IPS DF 4.7 (cell line): ENCODE data around the gene BCDIN3D.
"Not testable (repeated sequence)": the region's sequence is repeated elsewhere in the genome, so short reads cannot be mapped to it uniquely, and the experiment has no call there.

ENCODE experiments used
- DNase-seq: peaks from one replicate; pipeline ENCODE4 v3.0.0-alpha.2; 2013; ENCODE audit warnings: low spot score; ENCODE audit errors: extremely low read depth

The BCDIN3D gene

DNA sequence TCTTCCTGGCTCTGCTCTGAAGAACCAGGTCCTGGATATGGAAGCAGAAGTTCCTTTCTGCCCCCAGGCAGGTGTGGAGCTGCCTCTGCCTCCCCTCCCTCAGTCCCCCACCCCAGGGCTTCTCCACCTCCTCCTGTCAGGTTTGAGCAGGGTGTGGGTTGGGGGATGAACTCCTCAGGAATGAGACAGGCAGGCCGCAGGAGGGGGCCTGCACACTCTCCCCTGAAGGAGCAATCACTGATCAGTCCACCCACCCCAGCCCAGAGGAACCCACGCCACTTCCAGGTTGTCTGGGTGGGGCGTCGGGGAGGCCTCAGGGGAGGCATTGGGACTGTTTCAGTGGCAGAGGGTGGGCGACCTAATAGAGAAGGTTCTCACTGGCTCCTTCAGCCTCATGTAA is 34.2 kb upstream of the BCDIN3D start:
- no peak for DNase-seq

DNA sequence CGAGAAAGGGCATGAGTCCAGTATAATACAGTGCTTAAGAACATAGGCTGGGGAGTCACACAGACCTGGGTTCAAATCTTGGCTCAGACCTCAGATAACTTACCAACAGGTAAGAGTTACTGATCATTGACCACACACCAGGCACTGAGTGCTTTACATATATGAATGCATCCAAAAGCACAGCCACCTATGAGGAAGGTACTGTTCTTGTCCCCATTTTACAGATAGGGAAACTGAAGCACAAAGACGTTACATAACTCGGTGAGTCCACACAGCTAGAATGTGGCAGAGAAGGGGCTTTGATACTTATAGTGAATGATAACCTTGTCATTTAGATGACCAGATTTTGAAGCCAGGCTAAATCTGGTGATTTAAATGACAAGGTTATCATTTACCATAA is 33.2 kb upstream of the BCDIN3D start:
- DNase-seq: no peak

DNA sequence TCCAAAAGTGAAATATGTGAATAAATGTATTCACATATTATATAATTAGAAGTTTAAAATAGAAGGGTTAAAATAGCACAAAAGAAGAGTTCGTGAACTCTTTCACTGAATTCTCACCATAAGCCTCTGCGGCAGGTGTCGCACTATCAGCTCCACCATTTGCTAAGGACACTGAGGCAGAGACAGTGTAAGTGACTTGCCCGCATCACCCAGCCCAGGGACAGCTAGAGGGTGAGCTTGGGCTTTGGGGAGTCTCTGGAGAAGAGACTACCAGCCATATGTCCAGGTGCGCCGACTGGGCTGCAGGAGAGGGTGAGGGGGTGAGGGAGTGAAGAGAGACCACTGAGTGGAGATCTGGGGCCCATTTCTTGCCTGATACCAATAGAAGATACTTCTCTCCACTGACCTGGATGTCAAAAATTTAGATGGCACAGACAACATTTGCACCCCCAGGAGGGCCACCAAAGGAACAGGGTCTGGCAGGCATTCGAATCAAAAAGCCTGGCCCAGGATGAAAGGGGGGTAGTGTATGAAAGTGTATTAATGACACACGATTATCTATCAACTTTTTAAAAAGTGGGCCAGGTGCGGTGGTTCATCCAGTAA is 32.3 kb upstream of the BCDIN3D start:
- no peak for DNase-seq

DNA sequence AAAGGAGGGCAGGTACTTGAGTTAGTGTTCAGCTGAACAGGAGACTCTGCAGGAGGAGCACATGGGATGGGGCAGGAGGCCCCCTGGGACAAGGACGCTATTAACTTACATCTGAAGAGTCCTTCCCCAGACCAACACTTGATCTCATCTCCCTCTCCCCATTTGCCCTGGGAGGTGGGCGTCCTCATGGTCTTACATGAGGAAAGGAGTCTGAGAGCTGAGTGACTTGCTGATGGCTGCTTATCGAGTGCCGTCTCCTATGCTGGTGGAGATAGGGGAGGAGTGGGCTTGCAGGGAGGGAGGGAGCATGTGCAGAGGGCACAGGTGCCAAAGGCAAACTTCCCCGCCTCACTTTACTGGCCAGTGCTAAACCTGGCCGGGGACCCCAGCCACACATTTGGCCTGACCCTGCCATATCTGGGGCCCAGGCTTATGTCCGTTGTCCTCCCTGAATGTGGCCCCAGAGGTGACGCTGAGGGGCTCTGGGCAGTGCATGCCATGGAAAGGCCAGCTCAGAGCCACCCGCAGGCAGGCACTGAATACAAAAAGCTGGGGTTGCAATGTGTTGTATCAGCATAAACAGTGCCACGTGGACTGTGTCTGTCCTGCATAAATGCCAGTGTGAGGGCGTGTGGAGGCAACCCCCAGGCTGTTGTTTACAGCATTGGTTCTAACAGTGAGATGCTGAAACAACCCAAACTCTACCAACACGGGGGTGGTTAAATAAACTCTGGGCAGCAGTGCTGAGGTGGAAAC is 31.4 kb upstream of the BCDIN3D start:
- DNase-seq: no peak

DNA sequence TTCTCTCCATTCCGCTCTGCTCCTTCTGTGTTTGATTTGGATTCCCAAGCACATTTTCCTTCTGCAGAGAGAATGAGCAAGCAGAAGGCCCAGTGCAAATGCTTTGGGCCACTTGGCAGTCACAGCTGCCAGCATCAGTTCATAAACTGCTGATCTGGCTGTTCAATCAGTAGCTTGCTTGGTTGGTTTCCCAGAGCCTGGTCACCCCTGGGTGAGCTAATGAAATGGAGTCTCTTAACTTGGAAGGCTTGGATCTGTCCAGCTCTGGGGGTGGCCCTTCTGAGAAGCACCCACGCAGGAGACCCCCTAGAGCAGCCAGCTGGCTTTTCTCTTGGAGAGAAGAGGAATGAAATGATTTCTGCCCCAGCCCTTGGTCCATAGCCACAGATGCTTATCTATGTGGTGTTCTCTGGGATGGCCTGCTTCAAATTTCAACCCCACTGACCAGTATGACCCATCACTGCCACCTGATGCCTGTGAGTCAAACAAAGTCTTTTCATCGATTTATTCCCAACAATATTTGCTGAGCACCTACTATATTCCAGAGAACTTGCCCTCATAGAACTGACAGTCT is 30.5 kb upstream of the BCDIN3D start:
- no peak for DNase-seq

DNA sequence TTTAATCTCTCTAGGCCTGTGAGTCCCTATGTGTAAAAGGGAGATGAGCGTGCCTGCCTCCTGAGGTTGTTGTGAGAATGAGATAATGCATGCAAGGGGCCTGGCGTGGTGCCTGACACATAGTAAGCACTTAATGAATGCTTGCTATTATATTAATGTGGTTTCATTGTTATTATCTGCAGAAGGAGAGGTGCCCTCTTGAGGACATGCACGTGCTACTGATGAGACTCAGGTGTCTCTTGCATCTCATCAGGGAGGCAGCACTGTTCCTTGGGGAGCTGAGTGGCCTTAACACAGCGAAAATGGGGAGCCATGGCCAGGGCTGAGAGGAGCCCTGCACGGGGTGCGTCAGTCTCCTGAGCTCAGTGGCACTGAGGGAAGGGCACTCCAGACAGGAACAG is 29.9 kb upstream of the BCDIN3D start:
- DNase-seq: no peak

DNA sequence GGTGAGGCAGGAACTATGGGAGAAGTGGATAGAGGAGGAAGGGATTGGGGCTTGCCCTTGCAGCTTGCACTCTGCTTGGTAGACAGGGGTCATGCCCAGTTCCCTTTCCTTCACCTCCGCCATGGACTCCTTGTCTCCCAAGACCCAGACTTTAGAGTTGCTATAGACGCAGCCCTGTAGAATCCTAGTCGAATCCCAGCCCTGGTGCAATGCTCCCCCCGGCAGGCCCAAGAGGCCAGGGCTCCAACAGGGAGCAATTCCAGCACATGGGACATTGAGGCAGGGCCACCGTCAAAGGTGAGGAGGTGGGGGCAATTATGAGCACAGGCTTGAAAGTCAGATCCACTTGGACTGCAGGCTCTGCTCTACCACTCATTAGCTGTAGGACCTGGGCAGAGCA is 29.5 kb upstream of the BCDIN3D start:
- DNase-seq: no peak

DNA sequence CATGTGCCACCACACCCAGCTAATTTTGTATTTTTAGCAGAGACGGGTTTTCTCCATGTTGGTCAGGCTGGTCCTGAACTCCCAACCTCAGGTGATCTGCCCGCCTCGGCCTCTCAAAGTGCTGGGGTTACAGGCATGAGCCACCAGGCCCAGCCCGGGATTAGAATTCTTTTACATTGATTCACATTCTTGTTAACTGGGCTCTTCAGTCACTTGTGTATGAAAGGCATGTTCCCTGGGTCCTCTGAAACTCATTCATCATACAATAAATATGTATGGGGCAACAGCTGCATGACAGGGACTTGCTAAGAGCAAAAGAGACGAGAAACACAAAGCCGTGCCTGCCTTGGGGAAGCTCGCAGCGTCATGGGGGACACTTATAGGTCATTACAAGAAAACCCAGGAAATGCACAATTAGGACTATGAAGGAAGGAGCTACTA is 28.9 kb upstream of the BCDIN3D start:
- DNase-seq: not testable (repeated sequence)

DNA sequence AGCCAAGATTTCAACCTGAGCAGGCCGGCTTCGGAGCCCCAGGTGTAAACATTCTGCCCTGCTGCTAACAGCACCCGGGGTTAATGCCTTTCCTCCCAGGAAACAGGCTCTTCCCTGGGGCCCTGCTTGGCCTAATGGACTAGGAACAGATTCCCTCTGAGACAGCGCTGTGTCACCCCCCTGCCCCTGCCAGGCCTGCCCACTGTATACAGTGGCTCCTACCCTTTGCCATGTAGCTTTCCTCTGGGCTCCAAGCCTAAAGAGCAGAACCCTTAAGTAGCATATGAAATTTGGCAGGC is 28.3 kb upstream of the BCDIN3D start:
- no peak for DNase-seq

DNA sequence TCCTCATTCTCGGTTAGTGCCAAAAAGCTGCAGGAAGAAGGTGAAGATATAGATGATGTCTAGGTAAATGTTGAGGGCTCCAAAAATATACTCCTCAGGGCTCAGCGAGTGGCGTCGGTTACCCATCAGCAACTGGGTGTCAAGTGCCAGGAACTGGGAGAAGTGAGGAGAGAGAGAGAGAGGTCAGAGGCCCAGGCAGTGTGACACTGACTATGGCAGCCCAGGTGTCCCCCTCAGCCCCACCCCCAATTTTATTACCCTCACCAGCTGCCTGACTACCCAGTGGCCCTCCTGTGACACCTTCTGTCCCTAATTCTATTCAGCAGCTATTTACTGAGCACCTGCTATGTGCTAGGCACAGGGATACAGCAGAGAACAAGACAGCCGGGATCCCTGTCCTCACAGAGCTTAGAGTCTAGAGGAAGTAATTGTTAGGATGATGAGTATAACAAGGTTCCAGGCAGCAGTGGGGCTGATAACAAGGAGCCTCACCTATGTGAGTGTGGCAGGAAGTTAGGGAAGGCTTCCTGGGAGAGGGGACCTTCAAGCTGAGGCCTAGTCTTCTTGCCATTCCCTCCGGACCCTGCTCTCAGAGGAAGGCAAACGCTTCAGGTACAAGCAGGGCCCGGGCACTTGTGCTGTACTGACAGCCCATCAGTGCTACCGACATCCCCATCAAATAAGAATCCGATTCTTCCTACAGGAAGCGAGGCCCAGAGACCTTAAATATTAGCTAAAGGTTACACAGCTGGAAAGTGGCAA is 27.8 kb upstream of the BCDIN3D start:
- DNase-seq: no peak

DNA sequence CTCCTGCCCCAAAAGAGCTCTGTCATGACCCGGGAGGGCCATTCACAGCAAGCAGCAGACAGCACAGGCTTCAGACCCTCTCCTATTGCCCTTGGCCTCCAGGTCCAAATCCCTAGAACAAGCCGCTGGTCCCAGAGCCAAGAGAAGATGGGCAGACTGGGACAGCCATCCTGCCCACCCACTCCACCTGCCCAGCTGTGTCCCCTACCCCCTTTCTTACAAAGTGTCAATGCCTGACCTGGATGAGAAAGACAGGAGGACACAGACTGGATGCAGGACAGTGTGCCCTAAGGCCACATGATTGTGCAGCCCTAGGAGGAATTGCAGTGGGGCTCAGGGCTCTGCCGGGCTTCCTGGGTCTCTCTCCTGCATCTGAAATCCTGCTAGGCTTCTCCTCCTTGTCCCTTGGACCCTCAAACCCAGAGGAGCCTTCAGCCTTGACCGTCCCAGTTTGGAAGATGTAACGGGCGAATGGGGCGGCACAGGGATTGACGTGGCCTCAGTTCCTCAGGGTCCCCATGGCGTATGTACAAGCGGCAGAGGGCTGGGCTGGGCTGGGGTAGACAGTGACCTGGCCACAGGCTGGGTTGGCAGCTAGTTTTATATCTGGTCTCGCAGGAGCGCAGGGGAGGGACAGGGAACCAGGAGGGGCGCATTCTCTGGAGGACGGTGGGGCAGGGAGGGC is 27.1 kb upstream of the BCDIN3D start:
- no peak for DNase-seq

DNA sequence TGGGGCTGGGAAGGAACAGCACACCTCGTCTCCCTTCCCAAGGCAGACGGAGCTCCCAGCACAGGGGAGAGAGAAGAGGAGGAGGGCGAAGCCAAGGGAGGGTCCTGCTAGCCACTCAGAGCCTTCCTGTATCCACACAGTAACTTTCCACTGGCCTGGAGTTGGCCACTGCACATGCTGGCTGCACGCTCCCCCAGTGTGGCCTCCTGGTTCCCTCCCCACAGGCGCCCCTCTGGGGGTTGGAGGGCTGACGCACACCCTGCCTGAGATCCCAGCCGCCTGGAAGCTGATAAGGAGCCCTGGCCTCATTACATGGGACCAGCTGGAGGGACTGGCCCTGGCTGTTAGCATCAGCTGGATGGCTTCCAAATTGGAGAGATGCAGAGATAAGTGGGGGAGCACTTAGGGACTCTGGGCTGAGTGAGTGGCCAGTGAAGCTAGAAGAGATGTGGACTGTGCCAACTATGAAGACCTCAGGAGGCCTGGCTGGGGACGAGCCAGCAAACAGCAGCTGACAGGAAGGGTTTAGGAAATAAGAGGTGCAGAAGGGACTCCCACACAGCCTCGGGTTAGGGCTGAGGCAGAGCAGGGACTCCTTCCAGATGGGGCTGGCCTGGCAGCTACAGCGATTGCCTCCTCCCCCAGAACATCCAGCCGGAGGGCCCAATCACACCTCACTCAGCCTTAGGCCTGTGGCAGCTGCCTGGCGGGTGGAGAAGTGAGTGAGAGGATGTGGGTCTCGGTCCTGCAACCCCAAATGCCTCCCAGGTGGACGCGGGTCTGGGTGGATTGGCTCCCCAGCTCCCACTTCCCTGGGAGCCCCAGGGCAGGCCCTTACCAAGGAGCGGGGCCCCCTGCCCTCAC is 26.3 kb upstream of the BCDIN3D start:
- DNase-seq: no peak

DNA sequence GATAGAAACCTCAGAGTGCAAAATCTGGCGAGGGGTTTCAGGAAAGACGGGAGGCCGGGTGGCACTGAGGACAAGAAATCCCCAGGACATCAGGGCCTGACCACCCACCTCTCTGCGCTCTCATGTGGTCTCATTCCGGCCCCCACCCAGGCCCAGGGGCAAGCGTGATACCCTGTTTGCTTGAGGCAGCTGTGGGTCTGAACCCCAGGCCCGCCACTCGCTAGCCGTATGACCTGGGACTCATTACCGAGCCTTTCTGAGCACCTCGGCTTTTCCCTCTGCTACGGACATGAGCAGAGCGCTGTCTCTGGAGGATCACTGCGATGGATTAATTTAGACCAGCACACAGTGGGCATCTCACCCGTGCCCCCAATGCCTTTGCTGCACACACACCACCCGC is 25.5 kb upstream of the BCDIN3D start:
- DNase-seq: no peak

DNA sequence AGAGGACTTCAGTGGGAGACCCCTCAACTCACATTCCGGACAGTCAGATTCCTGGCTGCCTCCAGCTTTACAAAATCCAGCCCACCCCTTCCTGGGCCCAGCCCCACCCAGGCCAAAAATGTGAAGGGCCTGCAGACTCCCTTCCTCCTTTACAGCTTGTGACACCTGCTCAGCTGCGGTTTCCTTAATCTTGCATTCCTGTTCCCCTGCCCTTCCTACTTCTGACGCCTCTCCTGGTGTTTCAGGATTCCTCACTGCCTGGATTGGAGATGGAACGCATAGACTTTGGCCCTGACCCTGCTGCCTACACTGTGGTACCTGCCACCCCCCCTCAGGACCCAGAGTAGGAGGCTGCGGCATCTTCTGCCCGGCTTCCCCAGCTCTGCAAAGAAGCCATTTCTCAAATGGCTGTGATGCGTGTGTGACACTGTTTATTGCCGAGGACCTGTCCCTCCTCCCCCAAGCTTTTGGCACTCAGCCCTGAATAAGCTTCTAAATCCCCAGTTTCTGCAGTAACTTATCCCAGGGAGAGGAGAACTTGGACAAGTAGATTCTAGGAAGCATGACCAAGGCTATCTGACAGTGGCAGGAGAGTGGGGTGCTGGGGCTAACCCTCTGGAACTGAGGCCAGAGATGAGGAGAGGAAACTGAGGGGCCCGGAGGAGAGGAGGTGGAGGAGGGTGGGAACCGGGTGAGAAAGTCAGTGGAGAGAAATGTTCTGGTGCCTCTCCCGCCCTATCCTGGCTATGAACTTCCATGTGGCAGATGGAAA is 24.9 kb upstream of the BCDIN3D start:
- DNase-seq: no peak

DNA sequence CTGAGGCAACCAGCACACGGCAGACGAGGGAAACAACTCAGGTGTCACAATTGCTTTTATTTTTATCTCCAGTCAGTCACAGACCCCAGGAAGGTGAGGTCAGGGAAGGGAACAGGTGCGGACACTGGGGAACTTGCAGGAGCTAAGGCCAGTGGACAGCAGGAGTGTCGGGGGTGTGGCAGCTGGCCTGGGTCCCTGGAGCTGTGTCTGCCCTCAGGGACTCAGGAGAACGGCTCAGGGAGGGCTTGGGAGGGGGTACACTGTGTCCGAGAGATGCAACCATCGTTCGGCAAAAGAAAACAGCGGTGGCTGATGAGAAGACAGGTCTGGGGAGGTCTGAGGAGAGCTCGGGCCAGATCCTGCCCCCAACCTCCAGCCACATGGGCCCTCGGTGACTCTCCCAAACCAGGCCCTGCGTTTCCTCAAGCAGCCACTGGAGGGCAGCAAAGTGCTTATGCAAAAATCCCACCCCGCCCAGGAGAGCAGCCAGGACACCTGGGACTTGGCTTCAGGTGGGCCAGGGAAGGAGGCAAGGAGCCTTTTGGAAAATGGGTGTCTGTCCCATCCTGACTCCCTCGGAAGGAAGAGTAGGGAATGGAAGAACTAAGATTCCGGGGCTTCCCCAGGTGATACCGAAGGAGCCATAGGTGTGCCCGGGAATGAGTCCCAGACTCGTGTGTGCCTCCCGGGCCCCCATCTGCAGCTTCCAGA is 24.1 kb upstream of the BCDIN3D start:
- DNase-seq: peak; percentile 74

DNA sequence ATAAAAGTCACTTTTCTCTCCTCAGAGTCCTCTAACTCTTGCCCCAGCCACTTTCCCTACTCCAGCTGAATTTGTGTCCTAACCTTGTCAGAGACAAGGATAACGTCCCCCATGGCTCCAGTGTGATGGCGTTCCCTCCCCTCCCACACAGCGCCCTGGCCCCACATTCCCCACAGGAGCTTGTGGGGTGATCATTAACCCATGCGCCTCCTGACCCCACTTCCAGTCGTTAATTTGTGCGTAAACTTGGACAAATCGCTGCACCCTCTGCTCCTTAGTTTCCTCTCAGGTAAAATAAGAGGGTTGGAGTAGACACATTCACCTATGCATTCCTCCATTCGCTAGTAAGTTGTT is 22.9 kb upstream of the BCDIN3D start:
- no peak for DNase-seq

DNA sequence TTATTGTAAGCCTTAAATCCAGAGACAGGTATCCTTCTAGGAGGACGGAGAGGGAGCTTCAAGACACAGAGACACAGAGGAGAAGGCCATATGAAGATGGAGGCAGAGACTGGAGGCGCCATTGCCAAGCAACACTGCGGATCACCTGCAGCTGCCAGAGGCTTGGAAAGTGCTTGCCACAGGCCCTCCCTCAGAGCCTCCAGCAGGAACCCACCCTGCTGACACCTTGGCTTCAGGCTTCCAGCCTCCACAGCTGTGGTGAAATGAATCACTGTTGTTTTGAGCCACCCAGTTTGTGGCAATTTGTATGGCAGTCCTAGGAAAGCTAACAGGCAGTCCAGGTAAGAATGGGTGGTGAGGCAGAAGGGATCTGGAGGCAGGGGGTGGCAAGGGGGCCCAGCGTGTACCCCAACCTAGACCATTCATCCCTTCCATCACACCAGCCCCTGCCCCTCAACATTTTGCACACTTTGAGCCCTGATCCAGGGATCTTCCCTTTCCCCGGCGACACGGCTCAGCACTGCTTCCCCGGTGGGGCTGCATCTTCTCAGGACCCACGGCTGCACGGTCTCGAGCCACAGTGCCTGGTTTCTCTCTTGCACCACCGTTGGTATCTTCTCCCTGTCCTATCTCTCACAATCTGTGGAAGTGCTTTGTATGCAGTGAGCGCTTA is 22.3 kb upstream of the BCDIN3D start:
- no peak for DNase-seq

DNA sequence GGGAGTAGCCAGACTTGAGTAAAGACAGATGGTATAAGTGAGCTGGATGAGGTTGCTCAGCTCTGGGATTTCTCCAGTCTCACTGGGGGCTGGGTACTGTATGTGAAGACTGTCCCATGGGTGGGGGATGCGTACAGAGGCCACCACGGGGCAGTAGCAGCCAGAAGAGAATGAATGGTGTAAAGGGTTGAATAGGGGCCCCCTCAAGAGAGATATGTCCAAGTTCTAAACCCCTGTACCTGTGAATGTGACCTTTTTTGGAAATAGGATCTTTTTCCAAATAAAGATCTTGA is 21.8 kb upstream of the BCDIN3D start:
- DNase-seq: no peak
